Stimulated activated CD8-positive, alpha-beta memory T cell treated with anti-CD3 and anti-CD28 coated beads, Interleukin-4, amount 100 ng/mL, for 4 hours (primary cell): Measurements from ENCODE around the gene ZEB2.
A peak's percentile ranks its signal among the peaks of the same experiment; 100 is the strongest.

Experiments
- DNase-seq, 2 donors: peaks; one replicate each; pipeline ENCODE4 v3.0.0-alpha.2; 2020; ENCODE audit warnings: low read depth in 2 of 2, low spot score in 1 of 2

ZEB2 gene

DNA sequence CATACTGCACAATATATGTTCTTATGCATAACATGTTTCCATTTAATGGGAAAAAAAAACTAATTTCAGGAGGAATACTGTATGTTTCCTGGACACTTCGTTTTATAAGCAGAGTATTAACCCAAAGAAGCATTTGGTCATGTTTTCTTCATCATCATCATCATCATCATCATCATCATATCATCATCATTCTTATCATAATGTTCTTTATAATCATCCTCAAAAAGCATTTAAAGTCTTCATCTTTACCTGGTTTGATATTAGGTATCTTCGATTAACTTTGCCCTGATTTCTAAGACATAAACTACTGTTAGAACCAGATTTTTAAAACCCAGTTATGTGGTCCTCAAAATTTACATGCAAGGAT is 47.9 kb downstream of the ZEB2 start:
- DNase-seq = no peak

DNA sequence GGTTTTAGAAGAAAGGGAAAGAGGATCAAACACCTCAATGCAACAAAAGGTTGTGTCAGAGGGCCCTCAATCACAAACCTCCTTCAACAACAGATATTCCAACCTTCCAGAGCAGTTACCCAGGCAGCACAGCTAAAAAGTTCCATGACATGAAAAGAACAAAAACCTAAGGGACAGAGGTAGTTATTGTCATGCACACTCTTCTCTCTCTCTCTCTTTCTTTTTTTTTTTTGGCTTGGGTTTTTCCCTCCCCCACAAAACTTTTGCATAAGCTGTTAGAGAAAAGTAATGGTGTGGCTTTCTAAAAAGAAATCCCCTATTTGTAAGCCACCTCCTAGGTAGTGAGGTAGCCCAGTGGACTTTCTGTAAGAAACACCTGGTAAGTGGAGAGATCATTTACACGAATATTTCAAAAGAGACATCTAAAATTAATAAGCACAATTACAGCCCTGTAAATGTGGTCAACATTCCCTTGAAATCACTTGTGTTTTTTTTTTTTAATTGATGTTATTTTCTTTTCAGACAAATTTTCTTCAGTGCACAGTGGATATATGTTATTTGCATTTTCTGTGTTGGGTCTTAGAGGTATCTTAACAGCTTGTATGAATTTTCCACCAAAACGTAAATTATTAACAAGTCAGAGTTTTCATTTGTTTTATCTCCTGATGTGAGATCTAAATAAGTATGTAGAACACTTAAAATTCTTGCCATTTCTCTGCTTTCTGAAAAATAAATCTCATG is 48.4 kb downstream of the ZEB2 start:
- DNase-seq = no peak

DNA sequence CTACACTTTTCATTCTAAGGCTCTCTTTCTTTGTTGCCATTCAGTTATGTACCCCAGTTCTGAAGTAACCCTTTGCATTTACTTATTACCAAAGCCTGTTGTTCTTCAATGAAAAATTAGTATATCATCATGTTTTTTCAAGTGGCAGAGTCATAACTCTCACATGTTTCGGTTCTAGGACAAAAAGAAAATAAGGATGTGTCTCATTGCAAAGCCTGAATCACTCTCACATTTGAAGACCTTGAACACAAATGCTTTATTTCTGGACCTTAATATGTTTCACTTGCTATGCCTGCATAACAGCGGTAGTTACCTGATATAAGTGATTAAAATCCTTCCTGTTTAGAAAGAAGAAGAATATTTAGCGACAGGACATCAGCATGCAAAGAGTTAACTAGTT is 49.1 kb downstream of the ZEB2 start:
- no peak for DNase-seq

DNA sequence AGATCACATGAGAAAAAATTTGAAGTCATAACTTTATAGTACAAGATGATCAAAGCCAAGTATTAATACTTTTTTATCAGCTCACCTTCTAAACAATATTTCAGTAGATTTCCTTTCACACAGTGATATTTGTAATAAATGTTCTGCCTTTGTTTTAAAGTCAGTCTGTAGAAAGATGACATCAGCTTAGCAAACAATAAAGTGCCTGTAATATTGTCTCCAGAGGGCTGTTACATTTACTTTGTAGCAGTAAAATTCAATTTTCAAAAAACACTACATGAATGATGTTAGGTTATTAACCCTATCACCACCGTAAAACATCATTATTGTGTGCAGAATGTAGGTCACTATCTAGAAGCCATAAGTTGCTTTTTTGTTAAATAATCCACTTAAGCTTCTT is 49.6 kb downstream of the ZEB2 start:
- DNase-seq = no peak

DNA sequence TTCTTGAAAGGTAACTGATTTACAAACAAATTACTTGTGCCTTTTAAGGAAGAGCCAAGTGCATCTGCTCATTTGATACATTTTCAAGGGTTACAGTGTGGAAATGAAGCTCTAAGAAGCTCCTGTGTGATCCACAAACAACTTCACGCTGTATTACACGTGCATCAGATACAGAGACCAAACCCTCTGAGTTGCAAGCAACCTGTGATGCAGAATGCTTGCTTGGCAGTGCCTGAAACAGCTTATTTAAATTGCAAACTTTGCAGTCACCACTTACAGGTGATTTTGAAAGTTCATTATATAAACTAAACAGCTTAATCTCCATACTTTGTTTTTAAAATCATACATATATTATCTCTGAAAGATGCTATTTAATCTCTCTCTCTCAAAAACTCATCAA is 50.1 kb downstream of the ZEB2 start:
- no peak for DNase-seq

DNA sequence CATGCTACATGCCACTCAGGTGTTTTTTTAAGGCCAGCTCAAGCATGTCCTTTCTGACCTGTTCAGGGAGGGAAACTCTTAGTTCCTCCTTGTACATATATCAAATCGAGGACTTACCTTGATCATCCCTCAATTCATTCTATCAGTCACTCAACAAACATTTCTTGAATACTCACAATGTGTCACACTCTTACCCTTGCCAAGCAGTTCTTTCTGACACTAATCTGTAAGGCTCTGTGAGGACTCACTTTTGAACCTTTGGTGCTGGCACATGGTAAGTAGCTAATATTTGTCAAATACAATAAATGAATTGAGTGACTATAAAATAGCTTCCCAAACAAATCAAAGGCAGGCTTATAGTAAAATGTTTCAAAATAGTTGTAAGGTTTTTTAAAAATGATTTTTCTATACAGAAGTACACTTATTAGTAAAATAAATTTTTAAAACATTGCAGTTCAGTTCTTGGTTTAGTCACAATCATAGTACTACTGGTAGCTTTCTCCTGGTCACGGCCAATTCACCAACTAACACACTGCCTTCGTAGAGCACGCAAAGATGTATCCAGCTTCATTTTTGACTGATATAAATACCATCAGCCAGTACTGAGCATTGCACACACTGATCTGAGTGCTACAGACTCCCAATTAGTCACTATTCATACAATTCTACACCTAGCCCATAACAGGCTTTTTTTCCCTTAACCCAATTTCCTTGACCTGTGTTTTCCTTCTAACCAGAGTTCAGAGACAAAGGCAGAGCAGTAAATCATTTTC is 50.9 kb downstream of the ZEB2 start:
- no peak for DNase-seq

DNA sequence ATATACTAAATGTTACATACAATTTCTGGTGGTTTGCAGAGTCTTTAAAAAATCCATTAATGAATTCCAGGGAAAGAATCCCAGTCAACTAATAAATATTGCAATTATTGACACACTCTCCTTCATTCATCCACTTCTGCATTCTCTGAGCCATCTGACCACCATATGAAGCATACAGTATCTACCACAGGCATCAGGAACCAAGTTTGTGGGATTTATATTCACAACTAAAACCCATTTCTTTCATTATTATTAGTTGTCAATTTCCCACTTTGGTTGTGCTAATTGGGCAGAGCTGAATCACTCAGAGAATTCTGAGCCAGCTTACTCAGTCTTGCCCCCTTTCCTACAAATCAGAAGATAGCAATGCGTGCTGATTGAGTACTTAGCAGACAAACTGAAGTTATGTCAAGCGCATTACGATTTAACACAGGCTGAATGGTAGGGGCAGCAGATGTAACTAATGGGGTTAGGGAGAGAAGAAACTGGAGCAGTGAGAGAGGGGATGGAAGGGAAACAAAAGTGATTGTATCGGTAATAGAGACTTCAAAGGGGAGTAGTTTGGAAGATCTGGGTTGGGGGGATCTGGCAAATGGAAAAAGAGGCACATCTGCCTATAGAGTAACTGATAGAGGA is 52.3 kb downstream of the ZEB2 start:
- DNase-seq = no peak

DNA sequence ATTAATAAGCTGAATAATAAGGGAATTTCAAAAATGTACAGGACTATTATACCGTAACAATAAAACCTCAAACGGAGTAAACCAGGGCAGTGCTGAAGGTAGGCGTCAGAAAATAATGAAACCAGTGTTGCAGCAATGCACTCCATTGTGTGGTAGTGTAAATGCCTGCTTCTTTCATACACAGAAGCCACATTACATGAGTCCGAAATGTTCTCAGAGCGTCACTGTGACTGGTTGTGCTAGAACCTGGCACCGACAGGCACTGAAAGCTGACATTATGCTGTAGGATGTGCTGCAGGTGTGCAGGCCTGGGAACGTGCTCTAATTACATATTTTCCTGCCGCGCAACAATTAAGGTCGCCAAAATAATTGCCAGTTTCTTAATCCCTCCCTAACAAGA is 53.3 kb downstream of the ZEB2 start:
- no peak for DNase-seq

DNA sequence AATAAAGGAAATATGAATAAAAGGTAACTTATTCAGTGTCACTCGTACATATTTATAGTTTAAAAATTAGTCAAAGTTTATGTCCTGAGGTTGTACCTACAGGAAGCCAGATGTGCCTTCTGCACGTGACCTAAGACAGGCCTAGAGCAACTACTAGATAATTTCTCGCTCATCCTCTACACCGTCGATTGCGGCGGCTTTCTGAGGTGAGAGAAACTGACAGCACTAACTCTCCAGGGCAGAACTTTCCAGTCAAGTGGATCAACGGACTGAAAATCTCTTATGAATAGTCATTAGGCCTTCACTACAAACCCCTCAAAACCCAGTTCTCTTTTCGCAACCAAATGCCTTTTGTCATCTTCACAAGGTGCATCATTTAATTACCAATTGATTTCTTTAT is 54.2 kb downstream of the ZEB2 start:
- DNase-seq = no peak

DNA sequence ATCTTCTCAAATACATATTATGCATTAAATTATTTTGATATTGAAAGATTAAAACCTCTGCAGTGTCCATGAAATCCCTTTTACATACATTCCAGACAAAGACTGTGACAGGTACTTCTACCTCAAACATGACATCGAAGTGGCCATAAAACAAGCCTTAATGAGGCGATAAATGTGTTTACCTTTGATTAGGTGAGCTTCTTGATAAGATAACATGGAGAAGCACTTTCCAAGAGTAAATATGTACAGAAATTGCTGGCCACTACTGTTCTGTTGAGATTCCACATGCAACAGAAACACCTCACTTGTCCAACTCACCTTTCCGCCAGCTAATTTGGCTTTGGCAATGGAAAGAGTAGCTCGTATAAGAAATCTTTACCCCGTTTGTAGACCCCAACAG is 55.2 kb downstream of the ZEB2 start:
- DNase-seq = no peak

DNA sequence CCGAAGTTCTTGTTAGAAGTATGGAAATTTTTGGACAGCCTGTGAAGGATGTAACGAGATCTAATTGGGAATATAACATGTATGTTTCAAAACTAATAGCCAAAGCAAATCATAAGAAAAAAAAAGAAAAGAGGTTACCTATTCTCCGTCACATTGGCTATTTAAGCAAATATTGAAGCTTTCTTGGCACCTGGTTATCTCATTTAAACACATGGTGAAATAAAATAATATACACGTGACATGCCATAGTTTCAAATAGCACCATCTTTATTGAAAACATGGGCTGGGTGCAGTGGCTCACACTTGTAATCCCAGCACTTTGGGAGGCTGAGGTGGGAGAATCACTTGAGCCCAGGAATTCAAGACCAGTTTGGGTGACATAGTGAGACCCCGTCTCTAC is 56.7 kb downstream of the ZEB2 start:
- DNase-seq = no peak

DNA sequence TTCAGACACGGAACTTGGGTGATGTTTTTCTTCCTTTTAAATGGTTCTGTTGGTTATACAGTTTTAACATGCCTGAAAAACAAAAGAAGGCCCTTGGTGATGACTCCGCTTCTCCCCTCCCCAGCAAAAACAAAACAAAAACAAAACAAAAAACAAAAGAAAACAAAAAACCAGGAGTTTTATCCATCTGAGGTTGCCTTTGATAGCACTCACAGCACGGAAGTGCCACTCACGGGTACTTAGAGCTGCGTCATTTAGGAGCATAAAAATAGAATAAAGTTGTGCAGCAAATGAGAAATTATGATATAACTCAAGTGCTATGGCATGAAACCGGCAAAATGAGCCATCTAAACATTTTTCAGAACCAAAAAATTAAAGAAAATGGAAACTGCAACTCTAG is 57.7 kb downstream of the ZEB2 start:
- DNase-seq = no peak

DNA sequence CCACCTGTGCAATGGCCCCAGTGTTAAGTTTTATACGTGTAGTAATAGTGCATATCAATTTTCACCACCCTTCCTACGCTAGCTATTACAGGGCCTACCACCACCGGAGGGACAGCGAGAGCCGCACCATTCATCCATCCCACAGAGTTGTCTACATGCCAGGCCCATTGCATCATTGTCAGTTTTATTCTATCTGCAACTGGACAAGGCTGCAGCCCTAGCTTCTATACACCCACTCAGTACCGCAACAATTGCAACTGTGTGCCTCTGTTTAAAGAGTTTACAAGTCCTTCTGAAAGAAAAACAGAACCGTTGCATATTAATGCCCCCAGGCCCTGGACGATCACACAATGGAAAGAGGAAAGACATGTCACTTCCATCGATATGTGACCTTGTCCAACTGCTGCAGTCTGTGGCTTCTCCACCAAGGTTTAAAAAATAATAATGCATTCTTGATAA is 58.6 kb downstream of the ZEB2 start:
- no peak for DNase-seq

DNA sequence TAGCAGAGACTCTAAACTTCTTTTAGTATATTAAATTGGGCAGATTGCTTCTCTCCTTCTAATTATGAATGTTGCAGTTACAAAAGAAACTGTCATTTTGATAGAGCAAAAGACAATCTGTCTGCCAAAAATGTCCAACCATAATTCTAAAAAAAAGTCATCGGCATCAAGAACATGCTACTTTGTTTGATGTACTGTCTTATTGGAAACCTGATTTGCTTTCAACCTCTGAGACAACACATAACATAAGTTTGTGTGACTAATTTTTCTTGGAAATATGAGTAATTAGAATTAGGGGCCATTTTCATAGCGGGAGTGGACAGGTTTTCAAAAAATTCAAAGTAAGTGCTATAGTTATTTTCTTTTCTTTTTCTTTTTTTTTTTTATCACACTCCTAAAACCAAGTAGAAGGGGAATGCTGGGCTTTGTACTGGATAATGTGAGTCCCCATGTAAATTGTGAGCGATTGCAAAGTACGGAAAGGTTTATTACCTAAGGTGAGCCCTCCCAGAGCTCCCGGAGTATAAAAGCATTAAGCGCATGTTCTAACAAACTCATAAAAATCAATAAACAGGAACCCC is 59.1 kb downstream of the ZEB2 start:
- DNase-seq = no peak

DNA sequence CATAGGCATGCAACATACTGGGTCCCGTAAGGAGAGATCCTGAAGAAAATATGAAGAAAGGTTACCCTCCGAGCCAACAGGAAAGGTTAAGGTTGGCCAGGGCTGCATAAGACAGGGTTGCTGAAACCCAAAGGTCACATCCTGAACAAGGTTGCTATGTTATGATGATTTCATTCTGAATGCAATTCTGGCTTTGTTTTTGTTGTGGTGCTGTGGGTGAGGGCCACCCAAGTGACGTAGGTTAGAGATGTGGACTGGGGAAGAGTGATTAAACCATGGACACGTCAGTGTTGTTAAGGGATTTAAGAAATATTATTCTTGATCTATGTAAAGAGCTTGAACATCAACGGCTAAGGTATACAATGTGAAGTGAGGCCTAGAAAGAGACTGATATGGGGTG is 60.0 kb downstream of the ZEB2 start:
- peak in 1 of 2 donors; percentile 22 for DNase-seq

DNA sequence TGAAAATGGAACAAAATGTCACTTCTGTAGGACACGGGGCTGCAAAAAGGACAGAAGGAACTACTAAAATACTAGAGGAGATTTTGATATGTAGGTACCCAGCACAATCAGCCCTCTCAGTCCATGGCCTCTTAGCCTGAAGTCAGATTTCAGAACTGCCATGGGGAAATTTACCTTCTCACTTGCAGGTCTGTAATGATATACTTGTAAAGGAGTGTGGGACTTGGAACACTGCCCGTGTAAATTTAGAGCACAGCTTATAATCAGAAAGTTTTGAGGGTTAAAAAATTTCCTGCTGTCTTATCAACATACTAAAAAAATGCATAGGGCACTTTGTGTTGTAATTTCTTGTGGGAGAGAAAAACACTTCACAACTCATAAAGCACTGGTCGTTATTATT is 60.6 kb downstream of the ZEB2 start:
- no peak for DNase-seq

DNA sequence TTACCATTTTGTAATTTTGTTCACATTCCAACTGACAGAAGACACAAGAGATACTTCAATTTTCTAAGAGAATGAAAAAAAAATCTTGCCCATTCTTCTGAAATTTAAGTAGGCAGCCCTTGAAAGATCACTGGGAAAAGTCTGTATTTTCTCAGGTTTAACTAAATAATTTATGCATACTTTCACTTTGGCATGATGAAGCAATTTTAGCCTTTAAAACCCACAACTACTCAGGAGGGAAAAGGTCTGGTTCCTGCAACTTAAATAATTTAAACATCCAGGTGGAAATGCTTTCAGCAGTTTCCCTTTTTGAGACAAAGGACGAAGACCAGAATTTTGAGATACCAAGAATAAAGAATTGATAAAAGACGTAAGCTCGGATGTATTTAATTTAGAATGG is 61.4 kb downstream of the ZEB2 start:
- no peak for DNase-seq

DNA sequence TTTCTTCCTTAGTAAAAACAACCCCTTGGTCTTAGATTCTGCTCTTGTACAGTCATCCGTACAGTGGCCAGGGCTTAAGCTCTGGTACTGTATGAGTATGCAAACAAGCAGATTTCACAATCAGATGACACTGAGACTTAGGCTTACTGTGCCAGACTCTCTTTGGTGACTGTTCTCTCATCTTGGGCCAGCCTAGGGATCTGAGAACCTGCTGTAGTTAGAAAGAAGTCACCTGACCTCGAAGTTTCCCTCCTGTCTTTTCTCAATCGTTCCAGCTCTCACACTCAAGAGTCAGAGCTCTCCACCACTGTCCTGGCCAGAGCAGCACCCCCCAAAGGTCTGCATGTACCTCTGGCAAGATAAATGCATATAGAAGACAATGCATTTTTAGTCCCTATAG is 63.2 kb downstream of the ZEB2 start:
- DNase-seq = no peak

DNA sequence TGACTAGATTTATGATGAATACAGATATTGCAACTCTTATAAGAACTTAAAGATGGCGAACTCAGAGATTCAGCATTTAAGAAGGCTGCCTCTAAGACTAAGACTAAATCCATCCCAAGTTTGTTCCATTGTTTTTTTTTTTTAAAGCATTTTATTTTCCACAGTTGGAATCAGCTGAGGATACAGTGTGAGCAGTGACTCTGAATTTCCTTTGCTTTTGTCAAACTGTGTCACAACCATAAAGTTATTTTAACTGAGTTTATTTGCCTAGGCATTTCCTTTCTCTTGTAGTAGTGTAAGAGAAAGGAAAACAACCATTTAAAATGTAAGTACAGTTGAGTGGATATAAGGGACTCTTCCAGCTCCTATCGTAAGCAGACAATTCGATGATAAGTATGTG is 63.9 kb downstream of the ZEB2 start:
- no peak for DNase-seq

DNA sequence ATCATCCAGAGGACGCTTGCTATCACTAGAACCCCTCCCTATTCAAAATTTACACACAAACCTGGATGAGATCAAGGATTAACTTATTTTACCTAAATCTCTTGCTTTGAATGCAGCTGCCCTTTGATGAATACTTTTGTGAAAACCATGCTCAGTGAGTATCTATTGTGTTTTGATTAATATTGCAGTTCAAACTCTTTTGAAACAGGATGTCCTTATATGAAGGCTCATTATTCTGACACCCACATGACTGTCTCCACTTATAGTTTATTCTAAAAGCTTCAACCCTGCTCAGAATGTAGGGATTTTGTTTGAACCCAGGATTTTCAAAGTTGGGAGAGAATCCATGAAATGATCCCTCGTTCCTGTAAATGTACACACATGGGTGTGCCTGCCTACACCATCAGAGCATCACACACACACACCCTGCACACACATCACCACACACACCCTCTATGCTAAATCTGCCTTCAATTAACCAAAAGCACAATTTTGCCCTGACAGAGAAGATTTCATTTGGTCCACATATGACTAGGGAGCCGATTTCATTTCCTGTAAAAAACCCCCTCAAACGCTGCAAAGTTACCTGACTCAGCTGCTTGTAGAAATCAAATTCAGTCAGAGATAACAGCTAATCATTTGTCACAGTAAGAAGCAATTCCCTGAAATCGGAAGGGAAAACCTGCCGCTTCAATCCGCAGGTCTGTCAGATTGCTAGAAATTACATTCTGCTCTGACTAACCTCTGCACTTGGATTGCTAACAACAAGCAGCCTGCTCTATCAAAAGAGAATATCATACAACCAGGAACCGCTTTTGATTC is 65.2 kb downstream of the ZEB2 start:
- DNase-seq = no peak

DNA sequence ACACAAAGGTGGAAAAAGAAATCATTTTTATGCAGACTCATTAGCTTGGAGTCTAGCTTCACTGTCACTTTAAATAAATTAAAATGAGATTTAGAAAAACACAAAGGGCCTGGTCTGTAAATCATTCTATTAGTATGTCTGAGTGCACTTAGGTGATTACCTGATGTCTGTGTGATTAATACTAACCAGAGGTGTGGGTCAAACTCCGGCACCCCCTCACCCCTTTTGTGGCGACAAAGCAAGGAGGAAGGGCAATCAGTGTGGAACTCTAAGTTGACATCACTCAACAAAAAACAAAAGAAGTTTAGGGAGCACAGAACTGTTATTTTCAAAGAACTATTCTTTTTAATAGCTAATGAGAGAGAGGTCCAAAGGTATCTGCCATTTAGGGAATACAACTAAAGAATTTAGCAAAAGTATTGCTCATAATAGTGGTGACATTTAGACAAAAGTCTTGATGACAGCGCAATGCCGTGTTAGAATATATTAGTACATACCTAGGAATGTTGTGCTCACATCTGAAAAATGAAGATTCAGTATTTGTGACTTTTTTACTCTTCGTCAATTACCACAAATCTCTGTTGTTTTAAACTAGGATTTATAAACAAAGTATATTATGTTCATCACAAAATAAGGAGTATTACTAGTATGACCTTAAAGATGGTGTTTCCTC is 66.3 kb downstream of the ZEB2 start:
- DNase-seq = no peak
